Esophagus muscularis mucosa (tissue), 4 donors: ENCODE results near the gene MSI2. TPM values are rescaled to one million over a fixed set of nuclear protein-coding genes. Genes with fewer than 3 reads are reported as not detected.

Experiments
- DNase-seq: peaks from one replicate; pipeline ENCODE4 v3.0.0-alpha.2; 2017; ENCODE audit errors: extremely low spot score
- H3K27ac ChIP-seq, 4 donors: fragments of 200-600 bp; sonication (generic); replicated peaks in 1 of 4; 1 replicate in 3 of 4; 2 replicates in 1 of 4; pipeline ENCODE4 v1.5.1; 2016 to 2019; ENCODE audit warnings: mild to moderate bottlenecking in 1 of 4
- H3K27me3 ChIP-seq, 4 donors: fragments of 200-600 bp; sonication (generic); one replicate each; pipeline versions ENCODE4 v1.5.1 to v1.6.0; 2016 to 2019
- H3K36me3 ChIP-seq, 4 donors: fragments of 200-600 bp; sonication (generic); one replicate each; pipeline ENCODE4 v1.5.1; 2016 to 2019
- H3K4me1 ChIP-seq, 4 donors: fragments of 200-600 bp; sonication (generic); one replicate each; pipeline ENCODE4 v1.5.1; 2016 to 2019
- H3K4me3 ChIP-seq, 4 donors: fragments of 200-600 bp; sonication (generic); 1 replicate in 2 of 4; 2 replicates in 2 of 4; pipeline ENCODE4 v1.5.1; 2016 to 2019; ENCODE audit warnings: mild to moderate bottlenecking in 4 of 4, moderate library complexity in 1 of 4
- H3K9me3 ChIP-seq, 4 donors: fragments of 200-600 bp; sonication (generic); 1 replicate in 3 of 4; 2 replicates in 1 of 4; pipeline ENCODE4 v1.5.1; 2016 to 2019
- CTCF ChIP-seq, 3 experiments: fragments of 200-600 bp in 2 of 3; fragments of 450-650 bp in 1 of 3; sonication (generic) in 2 of 3; IDR thresholded peaks; one replicate each; pipeline ENCODE4 v1.5.1; 2017 to 2019; ENCODE audit warnings: antibody characterized with exemption in 3 of 3, mild to moderate bottlenecking in 2 of 3, moderate library complexity in 1 of 3
- EP300 ChIP-seq: sonication (generic); formaldehyde crosslinking; IDR thresholded peaks from one replicate; pipeline ENCODE4 v1.6.1; 2017; ENCODE audit warnings: antibody characterized with exemption
- POLR2A ChIP-seq: fragments of 450-650 bp; IDR thresholded peaks from one replicate; pipeline ENCODE4 v1.6.1; 2017; ENCODE audit warnings: antibody characterized with exemption, moderate library complexity, mild to moderate bottlenecking, low read depth
- POLR2AphosphoS5 ChIP-seq, 2 donors: sonication (generic); formaldehyde crosslinking; IDR thresholded peaks; one replicate each; pipeline ENCODE4 v1.6.1; 2017; ENCODE audit warnings: antibody characterized with exemption in 2 of 2
- WGBS: methylation state at CpG from one replicate; pipeline ENCODE4 v1.1.5; 2018; 5-methylcytosine and 5-hydroxymethylcytosine counted together
- intact Hi-C: fragments of 100-400 bp; cut with DNase I; formaldehyde crosslinking; loops from one replicate; pipeline ENCODE4 v1.15.1; 2023
- total RNA-seq, 4 donors: library from RNA; depleted of rRNA; stranded (reverse); fragments of >200 nt; gene quantifications; one replicate each; pipeline versions ENCODE4 v1.1.0 to v1.2.1, GENCODE V29; 2016

The MSI2 gene
- total RNA-seq, 4 donors from 2014 or later: 28.8 to 39.0 (median 29.6) TPM

GRCh38 chr17:57440522-57441269 is 184.4 kb downstream of the MSI2 start:
- 24% methylated on average over 15 of the region's 15 CpGs for WGBS
- H3K9me3 ChIP-seq: no peaks in the 10 kb centered on the region
- no peak overlapping the region for H3K4me3 ChIP-seq
- TF ChIP-seq POLR2AphosphoS5 (IDR thresholded peaks at IDR 0.05): peak; percentile 10 to 36
- peak; percentile 22 to 31 (median 22) for TF ChIP-seq CTCF (IDR thresholded peaks at IDR 0.05)
- TF ChIP-seq EP300: no peak
- peak overlapping the region in 3 of 4 donors; percentile 3 to 32 (median 12) for H3K27ac ChIP-seq
- H3K36me3 ChIP-seq: no peaks in the 10 kb centered on the region
- H3K4me1 ChIP-seq: peaks cover 33 to 56% (median 45%) of the 10 kb centered on the region in 4 donors
- no peaks in the 10 kb centered on the region for H3K27me3 ChIP-seq
- no peak for DNase-seq
- intact Hi-C loops: no loop called here

DNA sequence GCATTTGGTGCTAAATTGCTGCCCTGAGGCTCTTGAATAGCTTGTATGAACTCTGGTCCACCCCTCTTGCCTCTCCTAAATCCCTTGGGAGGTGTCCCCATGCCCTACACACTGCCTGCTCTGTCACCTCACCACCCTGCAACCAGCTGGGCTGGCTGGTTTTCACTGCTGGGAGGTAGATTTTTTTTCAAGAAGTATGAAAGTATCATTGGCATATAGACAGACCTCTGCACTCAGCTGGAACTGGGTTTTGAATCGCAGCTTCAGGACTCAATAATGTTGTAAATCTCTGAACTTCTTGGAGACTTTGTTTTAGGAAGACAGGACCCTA is 184.9 kb downstream of the MSI2 start:
- Histone ChIP-seq H3K4me3 (no peak overlapping the region), H3K9me3 (no peaks in the 10 kb centered on the region), H3K36me3 (no peaks in the 10 kb centered on the region), H3K4me1 (peaks cover 33 to 56% (median 45%) of the 10 kb centered on the region in 4 donors), H3K27ac (peak overlapping the region in 2 of 4 donors; percentile 12 to 32), H3K27me3 (no peaks in the 10 kb centered on the region)
- DNase-seq: no peak
- intact Hi-C loops: no loop called here
- 89% methylated on average over 1 of the region's 1 CpG for WGBS
- TF ChIP-seq POLR2AphosphoS5 (IDR thresholded peaks at IDR 0.05): no peak
- TF ChIP-seq EP300: no peak
- no peak for TF ChIP-seq CTCF (IDR thresholded peaks at IDR 0.05)
- no peak for TF ChIP-seq POLR2A

DNA sequence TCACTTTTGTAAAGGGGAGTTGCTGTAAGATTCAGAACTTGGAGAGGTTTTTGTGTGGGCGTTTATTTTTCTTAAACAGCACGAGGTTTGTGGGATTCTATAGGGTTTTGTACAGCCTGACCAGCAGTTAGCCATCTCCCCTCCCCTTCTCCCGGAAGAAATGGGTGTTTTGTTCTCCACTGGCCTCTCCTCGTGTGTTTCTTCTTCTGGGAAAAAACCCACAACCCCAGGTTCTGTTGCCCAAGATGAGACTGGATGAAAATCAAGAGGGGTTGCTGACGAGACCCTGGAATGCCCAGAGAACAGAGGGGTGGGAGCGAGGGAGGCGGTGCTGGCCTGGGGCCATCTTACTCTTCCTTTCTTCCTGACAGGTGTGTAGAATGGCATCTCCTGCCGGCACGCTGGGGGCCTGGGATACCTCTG is 186.1 kb downstream of the MSI2 start:
- TF ChIP-seq POLR2A: no peak
- no peak for TF ChIP-seq CTCF (IDR thresholded peaks at IDR 0.05)
- no peak for DNase-seq
- Histone ChIP-seq H3K27ac (no peak overlapping the region), H3K36me3 (no peaks in the 10 kb centered on the region), H3K9me3 (no peaks in the 10 kb centered on the region), H3K4me1 (peaks cover 33 to 56% (median 43%) of the 10 kb centered on the region in 4 donors), H3K4me3 (no peak overlapping the region), H3K27me3 (no peaks in the 10 kb centered on the region)
- intact Hi-C loops: no loop called here
- 72% methylated on average over 9 of the region's 9 CpGs for WGBS

GRCh38 chr17:57442914-57443571 is 186.7 kb downstream of the MSI2 start:
- no peaks in the 10 kb centered on the region for H3K9me3 ChIP-seq
- 77% methylated on average over 10 of the region's 16 CpGs for WGBS
- no peak for TF ChIP-seq CTCF (IDR thresholded peaks at IDR 0.05)
- TF ChIP-seq POLR2A: no peak
- no peak for TF ChIP-seq EP300
- no peak for TF ChIP-seq POLR2AphosphoS5 (IDR thresholded peaks at IDR 0.05)
- DNase-seq: no peak
- peaks cover 33 to 56% (median 43%) of the 10 kb centered on the region in 4 donors for H3K4me1 ChIP-seq
- no peak overlapping the region for H3K4me3 ChIP-seq
- H3K27me3 ChIP-seq: no peaks in the 10 kb centered on the region
- intact Hi-C loops: no loop called here
- no peaks in the 10 kb centered on the region for H3K36me3 ChIP-seq
- H3K27ac ChIP-seq: no peak overlapping the region
